A673 (cell line): ENCODE data around the gene FNDC11.

Experiments used
- EZH2 ChIP-seq: fragments of 200-600 bp; sonication (generic); IDR thresholded peaks from 2 replicates; pipeline ENCODE4 v1.6.1; 2017; ENCODE audit warnings: borderline replicate concordance, low read depth, mild to moderate bottlenecking, mixed read lengths, antibody characterized with exemption, low read length; ENCODE audit not compliant: poor library complexity, severe bottlenecking
- TF ChIP-seq, protein P1 (sequence below): fragments of 300-800, 200-600 bp; sonication (generic); conservative IDR thresholded peaks from 2 replicates; pipeline ENCODE4 v1.5.1; 2017; ENCODE audit warnings: low read depth, mild to moderate bottlenecking, antibody characterized with exemption, low read length, moderate library complexity, mixed read lengths

- TF ChIP-seq, protein P1, sequence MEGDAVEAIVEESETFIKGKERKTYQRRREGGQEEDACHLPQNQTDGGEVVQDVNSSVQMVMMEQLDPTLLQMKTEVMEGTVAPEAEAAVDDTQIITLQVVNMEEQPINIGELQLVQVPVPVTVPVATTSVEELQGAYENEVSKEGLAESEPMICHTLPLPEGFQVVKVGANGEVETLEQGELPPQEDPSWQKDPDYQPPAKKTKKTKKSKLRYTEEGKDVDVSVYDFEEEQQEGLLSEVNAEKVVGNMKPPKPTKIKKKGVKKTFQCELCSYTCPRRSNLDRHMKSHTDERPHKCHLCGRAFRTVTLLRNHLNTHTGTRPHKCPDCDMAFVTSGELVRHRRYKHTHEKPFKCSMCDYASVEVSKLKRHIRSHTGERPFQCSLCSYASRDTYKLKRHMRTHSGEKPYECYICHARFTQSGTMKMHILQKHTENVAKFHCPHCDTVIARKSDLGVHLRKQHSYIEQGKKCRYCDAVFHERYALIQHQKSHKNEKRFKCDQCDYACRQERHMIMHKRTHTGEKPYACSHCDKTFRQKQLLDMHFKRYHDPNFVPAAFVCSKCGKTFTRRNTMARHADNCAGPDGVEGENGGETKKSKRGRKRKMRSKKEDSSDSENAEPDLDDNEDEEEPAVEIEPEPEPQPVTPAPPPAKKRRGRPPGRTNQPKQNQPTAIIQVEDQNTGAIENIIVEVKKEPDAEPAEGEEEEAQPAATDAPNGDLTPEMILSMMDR: no peak
- TF ChIP-seq EZH2: no peak
Observed at GRCh38 chr20:63520504-63520933, 33.4 kb upstream of the FNDC11 start, which contains the start of gene PPDPF.
